CD8-positive, alpha-beta memory T cell (primary cell): ENCODE data around the gene CAPN13. TPM values are rescaled to one million over a fixed set of nuclear protein-coding genes. Genes with fewer than 3 reads are reported as not detected.

Experiments used
- CTCF ChIA-PET: fragments of 350-600 bp; sonication (Branson Sonifier 250); formaldehyde crosslinking; loops from one replicate; lab custom pipeline; 2021; ENCODE audit warnings: antibody characterized with exemption; lab: Charles Lee
- POLR2A ChIA-PET: fragments of 350-600 bp; sonication (Branson Sonifier 250); formaldehyde crosslinking; loops from one replicate; lab custom pipeline; 2021; ENCODE audit warnings: antibody characterized with exemption; lab: Charles Lee
- DNase-seq, 5 donors: peaks; one replicate each; pipeline versions ENCODE4 v3.0.0 to v3.0.0-alpha.2; 2020 to 2022; ENCODE audit warnings: mixed read lengths in 1 of 5
- H3K27ac ChIP-seq: one replicate; pipeline ENCODE4 v1.7.0; 2013; ENCODE audit warnings: low read depth, mild to moderate bottlenecking, low read length, moderate library complexity
- H3K27me3 ChIP-seq: 2 replicates; pipeline ENCODE4 v1.7.0; 2013; ENCODE audit warnings: low read length, mild to moderate bottlenecking; ENCODE audit not compliant: insufficient read depth, poor library complexity, severe bottlenecking
- H3K36me3 ChIP-seq: 2 replicates; pipeline ENCODE4 v1.7.0; 2013; ENCODE audit warnings: mild to moderate bottlenecking, low read length, moderate library complexity; ENCODE audit not compliant: insufficient read depth
- H3K4me1 ChIP-seq: 2 replicates; pipeline ENCODE4 v1.7.0; 2013; ENCODE audit warnings: mild to moderate bottlenecking, low read length, moderate library complexity; ENCODE audit not compliant: insufficient read depth
- H3K4me3 ChIP-seq: 2 replicates; pipeline ENCODE4 v1.7.0; 2013; ENCODE audit warnings: mild to moderate bottlenecking, low read length
- H3K9me3 ChIP-seq: 2 replicates; pipeline ENCODE4 v1.7.0; 2013; ENCODE audit warnings: mild to moderate bottlenecking, low read length
- H3K27ac Mint-ChIP-seq, 8 donors: one replicate each; pipeline ENCODE4 v1.8.0; 2020 to 2021; ENCODE audit warnings: mixed read lengths in 8 of 8, mild to moderate bottlenecking in 6 of 8, inconsistent platforms in 3 of 8, moderate library complexity in 3 of 8
- H3K27me3 Mint-ChIP-seq, 2 donors: one replicate each; pipeline ENCODE4 v1.8.0; 2020 to 2021; ENCODE audit warnings: mixed read lengths in 2 of 2, mild to moderate bottlenecking in 1 of 2, moderate library complexity in 1 of 2
- H3K36me3 Mint-ChIP-seq, 3 donors: one replicate each; pipeline ENCODE4 v1.8.0; 2020 to 2021; ENCODE audit warnings: mixed read lengths in 3 of 3, inconsistent platforms in 1 of 3, mild to moderate bottlenecking in 1 of 3
- H3K4me1 Mint-ChIP-seq, 3 donors: one replicate each; pipeline ENCODE4 v1.8.0; 2020 to 2021; ENCODE audit warnings: mixed read lengths in 3 of 3, inconsistent platforms in 1 of 3, mild to moderate bottlenecking in 1 of 3
- H3K4me3 Mint-ChIP-seq, 7 donors: one replicate each; pipeline ENCODE4 v1.8.0; 2020 to 2021; ENCODE audit warnings: mixed read lengths in 7 of 7, mild to moderate bottlenecking in 6 of 7, moderate library complexity in 4 of 7, inconsistent platforms in 2 of 7
- H3K9me3 Mint-ChIP-seq, 5 donors: one replicate each; pipeline ENCODE4 v1.8.0; 2020 to 2022; ENCODE audit warnings: mixed read lengths in 5 of 5, mild to moderate bottlenecking in 3 of 5, moderate library complexity in 2 of 5, inconsistent platforms in 1 of 5
- polyA plus RNA-seq: library from polyadenylated mRNA; unstranded; fragments of 300-500 nt; fragmentation: Illumina TruSeq; gene quantifications from one replicate; pipeline ENCODE4 v1.2.3, GENCODE V29; 2021
- total RNA-seq, 2 experiments: library from RNA; stranded (reverse); gene quantifications; one replicate each; pipeline ENCODE4 v1.2.3, GENCODE V29; 2021

Gene CAPN13
- total and polyA plus RNA-seq, 3 experiments from 2014 or later: not detected

DNA sequence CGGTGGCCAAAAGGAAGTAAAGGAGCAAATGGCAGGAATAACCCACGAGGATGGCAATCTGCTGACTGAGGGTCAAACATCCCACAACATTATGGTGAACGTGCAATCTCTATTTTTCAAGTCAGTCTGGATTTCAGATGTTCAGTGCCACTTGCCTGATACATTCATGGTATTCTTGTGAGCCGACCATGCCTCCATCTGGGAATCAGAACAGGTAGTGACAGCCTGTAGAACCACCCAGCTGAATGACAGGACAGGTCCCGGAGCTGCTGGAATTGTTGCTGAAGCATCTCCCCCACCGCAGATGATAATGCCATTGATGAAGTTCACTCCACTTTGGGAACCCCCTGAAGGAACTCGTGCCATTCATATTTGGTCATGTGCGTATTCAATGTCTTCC, 123.2 kb downstream of the CAPN13 start:
- no peak overlapping the region for H3K27ac ChIP-seq
- H3K4me3 ChIP-seq: no peak overlapping the region
- CTCF ChIA-PET: no interaction called here
- no peaks in the 10 kb centered on the region for H3K36me3 ChIP-seq
- Mint-ChIP-seq H3K4me1 (no peaks in the 10 kb centered on the region), H3K36me3 (no peaks in the 10 kb centered on the region), H3K27me3 (peaks cover 5 to 6% of the 10 kb centered on the region in 2 donors), H3K27ac (no peak overlapping the region), H3K4me3 (no peak overlapping the region), H3K9me3 (no peaks in the 10 kb centered on the region)
- no peaks in the 10 kb centered on the region for H3K4me1 ChIP-seq
- H3K9me3 ChIP-seq: no peaks in the 10 kb centered on the region
- DNase-seq: no peak
- POLR2A ChIA-PET: no interaction called here
- H3K27me3 ChIP-seq: no peaks in the 10 kb centered on the region

DNA sequence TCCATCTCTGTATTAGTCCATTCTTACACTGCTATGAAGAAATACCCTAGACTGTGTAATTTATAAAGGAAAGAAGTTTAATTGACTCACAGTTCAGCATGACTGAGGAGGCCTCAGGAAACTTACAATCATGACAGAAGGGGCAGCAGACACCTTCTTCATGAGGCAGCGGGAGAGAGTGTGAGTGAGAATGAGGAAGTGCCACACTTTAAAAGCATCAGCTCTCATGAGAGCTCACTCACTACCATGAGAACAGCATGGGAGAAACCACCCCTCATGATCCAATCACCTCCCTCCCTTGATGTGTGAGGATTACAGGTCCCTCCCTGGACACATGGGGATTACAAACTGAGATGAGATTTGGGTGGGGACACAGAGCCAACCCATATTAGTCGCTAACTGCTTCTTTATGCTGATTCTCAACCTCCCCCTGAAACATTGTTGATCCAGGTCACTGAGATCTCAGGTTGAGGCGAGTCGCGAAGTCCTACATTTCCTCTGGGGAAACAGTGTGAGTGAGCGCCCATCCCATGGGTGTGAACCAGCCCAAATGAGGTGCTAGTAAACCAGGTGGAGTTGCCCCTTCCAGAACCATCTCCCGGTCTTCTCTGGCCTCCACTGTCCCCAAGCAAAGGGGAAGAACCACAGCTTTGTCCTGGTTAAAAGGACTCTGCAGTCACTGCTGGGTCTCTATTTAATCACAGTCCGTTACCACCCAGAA, 123.8 kb downstream of the CAPN13 start:
- Histone ChIP-seq H3K36me3 (no peaks in the 10 kb centered on the region), H3K27me3 (no peaks in the 10 kb centered on the region), H3K9me3 (no peaks in the 10 kb centered on the region), H3K4me3 (no peak overlapping the region), H3K4me1 (no peaks in the 10 kb centered on the region), H3K27ac (no peak overlapping the region)
- H3K9me3 Mint-ChIP-seq: no peaks in the 10 kb centered on the region
- H3K4me3 Mint-ChIP-seq: no peak overlapping the region
- no peaks in the 10 kb centered on the region for H3K36me3 Mint-ChIP-seq
- no peak for DNase-seq
- ChIA-PET CTCF (no interaction called here), POLR2A (no interaction called here)
- no peak overlapping the region for H3K27ac Mint-ChIP-seq
- no peaks in the 10 kb centered on the region for H3K4me1 Mint-ChIP-seq
- H3K27me3 Mint-ChIP-seq: peaks cover 5 to 6% of the 10 kb centered on the region in 2 donors

DNA sequence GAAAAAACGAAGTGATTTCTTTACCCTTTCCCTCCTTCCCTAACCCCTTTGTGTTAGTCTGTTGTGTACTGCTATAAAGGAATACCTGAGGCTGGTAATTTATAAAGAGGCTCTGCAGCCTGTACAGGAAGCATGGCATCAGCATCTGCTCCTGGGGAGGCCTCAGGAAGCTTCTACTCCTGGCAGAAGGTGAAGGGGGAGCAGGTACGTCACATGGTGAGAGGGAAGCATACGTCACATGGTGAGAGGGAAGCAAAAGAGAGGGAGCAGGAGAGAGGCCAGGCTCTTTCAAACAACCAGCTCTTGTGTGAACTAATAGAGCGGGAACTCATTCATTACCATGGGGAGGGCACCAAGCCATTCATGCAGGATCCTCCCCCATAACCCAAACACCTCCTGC, 126.2 kb downstream of the CAPN13 start:
- Histone ChIP-seq H3K27ac (no peak overlapping the region), H3K9me3 (no peaks in the 10 kb centered on the region), H3K27me3 (no peaks in the 10 kb centered on the region), H3K4me1 (no peaks in the 10 kb centered on the region), H3K4me3 (no peak overlapping the region), H3K36me3 (no peaks in the 10 kb centered on the region)
- Mint-ChIP-seq H3K36me3 (no peaks in the 10 kb centered on the region), H3K9me3 (no peaks in the 10 kb centered on the region), H3K4me3 (no peak overlapping the region), H3K4me1 (no peaks in the 10 kb centered on the region), H3K27me3 (peaks cover 5 to 6% of the 10 kb centered on the region in 2 donors), H3K27ac (no peak overlapping the region)
- ChIA-PET CTCF (no interaction called here), POLR2A (no interaction called here)
- DNase-seq: no peak

DNA sequence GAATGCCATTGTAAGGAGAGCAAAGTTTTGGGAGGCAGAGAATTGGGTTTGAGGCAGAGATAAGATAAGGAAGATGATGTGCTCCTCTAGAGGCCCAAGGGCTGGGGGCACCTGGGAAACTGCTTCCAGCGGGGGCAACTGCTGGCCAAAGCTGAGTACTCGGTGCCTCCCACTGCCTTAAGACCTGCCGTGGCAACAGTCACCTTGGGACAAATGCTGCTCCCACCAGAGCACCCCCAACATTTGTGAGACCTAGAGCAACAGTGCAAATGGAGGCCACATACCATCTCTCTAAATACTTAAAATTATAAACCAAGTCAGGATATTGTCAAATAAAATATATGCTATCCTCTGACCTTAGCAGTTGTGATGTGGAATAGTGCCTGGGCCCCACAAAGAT, 127.1 kb downstream of the CAPN13 start:
- Histone ChIP-seq H3K4me3 (no peak overlapping the region), H3K9me3 (no peaks in the 10 kb centered on the region), H3K27ac (no peak overlapping the region), H3K27me3 (no peaks in the 10 kb centered on the region), H3K36me3 (no peaks in the 10 kb centered on the region), H3K4me1 (no peaks in the 10 kb centered on the region)
- H3K4me1 Mint-ChIP-seq: no peaks in the 10 kb centered on the region
- DNase-seq: no peak
- no peaks in the 10 kb centered on the region for H3K9me3 Mint-ChIP-seq
- H3K27ac Mint-ChIP-seq: peak overlapping the region in 1 of 8 donors; percentile 17
- CTCF ChIA-PET: no interaction called here
- peaks cover 2 to 6% of the 10 kb centered on the region in 2 donors for H3K27me3 Mint-ChIP-seq
- POLR2A ChIA-PET: no interaction called here
- H3K36me3 Mint-ChIP-seq: no peaks in the 10 kb centered on the region
- no peak overlapping the region for H3K4me3 Mint-ChIP-seq

DNA sequence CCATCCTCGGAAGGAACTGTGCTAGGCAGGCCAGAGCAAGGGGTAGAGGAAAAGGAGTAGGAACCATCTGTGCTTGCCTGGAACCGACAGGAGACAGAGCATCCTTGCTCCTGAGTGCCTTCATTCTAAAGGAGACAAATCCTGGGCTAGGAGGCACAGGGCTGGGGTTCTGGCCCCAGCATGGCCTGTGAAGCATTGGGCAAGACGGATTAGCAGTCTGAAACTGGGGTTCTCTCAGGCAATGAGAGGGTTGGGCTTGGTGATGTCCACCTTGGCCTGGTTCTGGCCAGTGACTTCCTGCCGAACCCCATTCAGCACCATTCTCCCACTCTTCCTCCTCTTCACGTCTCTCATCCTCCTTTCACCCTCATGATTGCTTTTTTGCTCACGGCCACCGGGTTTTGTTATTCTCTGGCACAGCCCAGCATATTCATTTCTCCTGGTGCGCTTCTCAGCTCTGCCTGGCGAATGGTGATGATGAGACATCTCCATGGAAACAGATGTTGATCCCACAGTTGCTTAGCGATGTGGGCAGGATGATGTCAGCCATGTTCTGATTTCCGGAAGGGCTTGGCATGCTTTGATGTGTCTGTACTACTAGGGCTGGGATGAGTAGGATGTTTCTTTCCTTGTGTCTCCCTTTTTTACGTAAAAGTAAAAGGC, 127.7 kb downstream of the CAPN13 start:
- no peaks in the 10 kb centered on the region for H3K4me1 Mint-ChIP-seq
- no peaks in the 10 kb centered on the region for H3K9me3 Mint-ChIP-seq
- no peaks in the 10 kb centered on the region for H3K27me3 ChIP-seq
- DNase-seq: no peak
- peaks cover 2 to 7% of the 10 kb centered on the region in 2 donors for H3K27me3 Mint-ChIP-seq
- no peaks in the 10 kb centered on the region for H3K9me3 ChIP-seq
- no peak overlapping the region for H3K4me3 Mint-ChIP-seq
- H3K4me1 ChIP-seq: no peaks in the 10 kb centered on the region
- no peaks in the 10 kb centered on the region for H3K36me3 Mint-ChIP-seq
- H3K4me3 ChIP-seq: no peak overlapping the region
- H3K27ac ChIP-seq: no peak overlapping the region
- H3K27ac Mint-ChIP-seq: no peak overlapping the region
- ChIA-PET POLR2A (no interaction called here), CTCF (no interaction called here)
- H3K36me3 ChIP-seq: no peaks in the 10 kb centered on the region

DNA sequence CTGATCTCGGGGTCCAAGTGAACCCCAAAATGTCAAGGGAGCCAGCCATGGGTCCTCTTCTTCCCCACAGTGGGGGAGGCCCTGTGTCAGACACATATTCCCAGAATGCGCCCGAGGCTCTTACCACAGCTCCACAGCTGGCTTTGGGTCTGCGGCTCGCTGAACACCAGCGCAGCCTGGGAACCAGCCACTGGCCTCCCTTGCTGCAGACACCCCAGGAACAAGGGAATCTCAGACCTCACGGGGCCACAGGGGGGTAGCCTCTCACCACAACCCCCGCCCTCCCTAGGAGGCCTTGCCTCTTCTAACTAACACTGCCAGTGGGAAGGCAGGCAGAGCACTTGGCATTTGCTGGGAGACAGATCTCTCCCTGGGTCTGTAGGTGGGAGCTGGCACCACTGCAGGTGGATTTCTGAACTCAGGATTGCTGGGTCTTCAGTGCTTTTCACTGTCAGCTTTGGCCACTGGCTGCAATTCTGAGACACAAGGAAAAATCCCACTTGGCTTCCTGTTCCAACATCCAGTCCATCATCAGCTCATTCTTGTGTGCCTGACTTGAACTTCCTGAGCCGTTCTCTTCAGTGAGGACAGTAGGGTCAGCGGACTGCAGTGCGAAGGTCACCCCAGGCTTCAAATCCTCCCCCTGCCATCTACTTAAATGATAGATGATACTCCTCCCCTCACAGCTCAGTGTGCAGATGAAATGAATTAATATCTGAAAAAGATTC, 128.7 kb downstream of the CAPN13 start:
- CTCF ChIA-PET: interaction anchor here (1.3 kb wide), 1 partner anchor 10 kb away, joined by 3 read pairs; no protein-coding TSS in a partner anchor
- Mint-ChIP-seq H3K36me3 (no peaks in the 10 kb centered on the region), H3K27me3 (peaks cover 2 to 12% of the 10 kb centered on the region in 2 donors), H3K27ac (peak overlapping the region in 1 of 8 donors; percentile 8), H3K4me3 (no peak overlapping the region), H3K9me3 (no peaks in the 10 kb centered on the region), H3K4me1 (no peaks in the 10 kb centered on the region)
- Histone ChIP-seq H3K36me3 (no peaks in the 10 kb centered on the region), H3K4me1 (no peaks in the 10 kb centered on the region), H3K27ac (no peak overlapping the region), H3K4me3 (no peak overlapping the region), H3K9me3 (no peaks in the 10 kb centered on the region), H3K27me3 (no peaks in the 10 kb centered on the region)
- no peak for DNase-seq
- POLR2A ChIA-PET: no interaction called here

DNA sequence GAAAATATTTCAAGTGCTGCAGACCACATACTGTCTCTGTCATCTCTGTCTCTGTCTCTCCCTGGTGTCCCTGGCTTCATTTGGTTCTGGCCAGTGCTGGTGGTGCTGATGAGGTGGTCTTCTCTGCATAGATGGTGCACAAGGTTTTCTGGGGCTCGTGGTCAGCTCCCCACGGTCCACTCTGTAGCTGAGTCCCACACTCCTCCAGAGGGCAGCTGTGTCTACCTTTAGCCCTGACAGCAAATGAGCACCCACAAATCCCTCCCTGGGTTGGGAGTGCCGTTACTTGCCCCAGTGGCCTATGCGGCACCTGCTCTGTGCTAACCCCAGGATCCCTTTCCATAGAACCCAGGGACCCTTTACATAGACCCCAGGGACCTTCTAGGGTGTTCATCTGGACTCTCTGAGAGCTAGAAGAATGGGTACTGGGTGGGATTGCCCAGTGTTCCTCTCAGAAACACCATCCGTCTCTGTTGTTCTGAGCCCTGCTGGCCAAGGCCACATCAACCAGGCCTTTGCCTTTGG, 129.3 kb downstream of the CAPN13 start:
- H3K27me3 ChIP-seq: no peaks in the 10 kb centered on the region
- ChIA-PET CTCF (interaction anchor here (1.3 kb wide), 1 partner anchor 11 kb away, joined by 3 read pairs; no protein-coding TSS in a partner anchor), POLR2A (no interaction called here)
- no peaks in the 10 kb centered on the region for H3K36me3 ChIP-seq
- H3K4me1 ChIP-seq: no peaks in the 10 kb centered on the region
- Mint-ChIP-seq H3K27ac (peak overlapping the region in 2 of 8 donors; percentile 13 to 31), H3K9me3 (no peaks in the 10 kb centered on the region), H3K36me3 (no peaks in the 10 kb centered on the region), H3K4me1 (no peaks in the 10 kb centered on the region), H3K4me3 (no peak overlapping the region), H3K27me3 (peaks cover 2 to 18% of the 10 kb centered on the region in 2 donors)
- H3K27ac ChIP-seq: no peak overlapping the region
- no peak for DNase-seq
- no peaks in the 10 kb centered on the region for H3K9me3 ChIP-seq
- no peak overlapping the region for H3K4me3 ChIP-seq

DNA sequence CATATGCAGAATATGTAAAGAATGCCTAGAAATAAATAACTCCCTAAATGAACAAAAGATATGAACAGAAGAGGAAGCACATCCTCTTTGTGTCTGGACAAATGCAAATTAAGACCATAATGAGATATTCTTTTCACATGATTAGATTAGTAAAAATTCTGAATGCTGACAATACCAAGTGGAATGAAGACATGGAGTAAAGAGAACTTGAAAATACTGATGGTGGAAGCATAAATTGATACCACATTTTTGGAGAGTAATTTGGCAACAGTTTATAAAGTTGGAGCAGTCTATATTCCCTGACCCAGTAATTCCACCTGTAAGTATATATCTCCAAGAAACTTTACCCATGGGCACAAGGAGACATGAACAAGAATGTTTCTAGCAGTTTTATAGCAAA, 130.0 kb downstream of the CAPN13 start:
- peaks cover 2 to 23% of the 10 kb centered on the region in 2 donors for H3K27me3 Mint-ChIP-seq
- ChIA-PET CTCF (no interaction called here), POLR2A (no interaction called here)
- Histone ChIP-seq H3K4me3 (no peak overlapping the region), H3K9me3 (no peaks in the 10 kb centered on the region), H3K27ac (no peak overlapping the region), H3K4me1 (no peaks in the 10 kb centered on the region), H3K36me3 (no peaks in the 10 kb centered on the region), H3K27me3 (no peaks in the 10 kb centered on the region)
- DNase-seq: no peak
- no peak overlapping the region for H3K4me3 Mint-ChIP-seq
- H3K36me3 Mint-ChIP-seq: no peaks in the 10 kb centered on the region
- H3K9me3 Mint-ChIP-seq: no peaks in the 10 kb centered on the region
- no peaks in the 10 kb centered on the region for H3K4me1 Mint-ChIP-seq
- H3K27ac Mint-ChIP-seq: no peak overlapping the region
